Erythroblast (primary cell): ENCODE measurements around the gene PRRX2.

Experiments used
- GATA1 ChIP-seq: IDR thresholded peaks from 2 replicates; pipeline ENCODE4 v1.6.1; 2011; ENCODE audit warnings: low read depth, mild to moderate bottlenecking, control low read depth, low read length, moderate library complexity
- POLR2A ChIP-seq: IDR thresholded peaks from 2 replicates; pipeline ENCODE4 v1.6.1; 2011; ENCODE audit warnings: mild to moderate bottlenecking, low read length

DNA sequence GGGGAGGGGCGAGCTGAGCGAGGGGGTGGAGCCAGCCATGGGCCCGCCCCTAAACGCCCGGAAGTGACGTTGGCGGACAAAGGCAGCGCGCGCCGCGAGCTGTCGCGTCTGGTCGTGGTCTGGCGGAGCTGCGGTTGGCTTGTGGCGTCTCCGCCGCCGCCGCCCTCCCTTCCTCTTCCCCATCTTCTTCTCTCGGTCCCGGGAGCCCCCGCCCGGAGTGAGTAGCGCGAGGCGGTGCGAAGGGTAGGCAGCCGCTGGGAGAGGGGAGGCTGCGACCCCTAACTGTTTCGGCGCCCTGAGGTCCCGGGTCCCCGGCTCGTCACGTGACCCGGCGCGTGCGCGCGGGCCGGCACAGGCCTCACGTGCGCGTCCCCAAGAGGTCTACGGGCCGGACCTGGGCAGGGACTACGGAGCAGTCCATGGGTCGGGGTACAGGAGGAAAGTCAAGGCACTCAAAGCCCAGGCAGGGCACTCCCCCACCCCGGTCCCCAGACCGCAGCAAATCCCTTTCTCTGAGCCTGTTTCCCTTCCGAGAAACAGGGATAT lies 39.3 kb upstream of the PRRX2 start, which contains the start of gene NTMT1:
- TF ChIP-seq POLR2A = peak; percentile 93
- no peak for TF ChIP-seq GATA1
